ENCODE results near the gene TLCD2. TPM values are rescaled to one million over a fixed set of nuclear protein-coding genes. Genes with fewer than 3 reads are reported as not detected.

TLCD2 gene
- total and polyA plus RNA-seq, 2 of the 13 experiments (the other 11 are each of a cell fraction or from before 2014, with no cell fraction given): 0.90 to 1.1 TPM

GRCh38 chr17:1697681-1698080 is 12.5 kb downstream of the TLCD2 start (continued):
- no peak for TF ChIP-seq THAP9 (CRISPR knock-in tag; IDR thresholded peaks at IDR 0.05; ENCODE audit: borderline replicate concordance)
- TF ChIP-seq KDM3A (CRISPR knock-in tag; IDR thresholded peaks at IDR 0.05; ENCODE audit: low read depth): no peak

- DNase-seq (ENCODE audit: low spot score) (no peak), ATAC-seq (no peak), FAIRE-seq (no peak)
- H3K9ac ChIP-seq (ENCODE audit: insufficient read depth, low read depth, low read length): no peak overlapping the region
- intact Hi-C loops (cut with micrococcal nuclease; ENCODE audit: unreplicated experiment) (no loop called here), in situ Hi-C loops (cut with HindIII; ENCODE audit: extremely low pct_ligation_motif_present, low pct_unique_long_range_greater_than_20kb) (no loop called here)
- no peak overlapping the region for H3K27ac ChIP-seq (ENCODE audit: extremely low read length, insufficient read depth, low read length)
- H3K4me2 ChIP-seq (ENCODE audit: low read depth, low read length): no peak overlapping the region
- H3K9me3 ChIP-seq (ENCODE audit: low read length): no peaks in the 10 kb centered on the region
- H3K79me2 ChIP-seq (ENCODE audit: insufficient read depth, low read length): no peaks in the 10 kb centered on the region
- H2AFZ ChIP-seq (ENCODE audit: low read length): no peak overlapping the region
- 60% methylated on average over 8 of the region's 8 CpGs for WGBS (ENCODE audit: low lambda C conversion rate)
- BruUV-seq (replicated peaks): no TSS peak
- POLR2A ChIA-PET: no interaction called here
- no peaks in the 10 kb centered on the region for H3K36me3 ChIP-seq (replicated peaks in 1 of 2; ENCODE audit: control insufficient read depth in 1 of 2, insufficient read depth in 2 of 2, low read length in 2 of 2)
- H4K20me1 ChIP-seq (ENCODE audit: insufficient read depth, low read length): no peaks in the 10 kb centered on the region
- H3K4me1 ChIP-seq (ENCODE audit: insufficient read depth, low read length): peaks cover 19% of the 10 kb centered on the region
- H3K27me3 ChIP-seq (ENCODE audit: control insufficient read depth in 1 of 2, insufficient read depth in 2 of 2, low read length in 2 of 2): peaks cover 0 to 1% of the 10 kb centered on the region in 2 experiments; a peak in 1 of 5 replicates
- no peak overlapping the region for H3K4me3 ChIP-seq (replicated peaks in 1 of 3; ENCODE audit: insufficient read depth in 1 of 3, low read depth in 2 of 3, low read length in 3 of 3)
- CTCF ChIA-PET (ENCODE audit: low intra/inter-chr PET ratio, low total read pairs): no interaction called here
- TF ChIP-seq SNRNP70 (IDR thresholded peaks at IDR 0.05; ENCODE audit: low read depth, low read length): no peak
- no peak for TF ChIP-seq ZMAT3 (CRISPR knock-in tag; conservative IDR thresholded peaks at IDR 0.05)
Observed at GRCh38 chr17:1695365-1695764, 14.8 kb downstream of the TLCD2 start.

- ChIA-PET POLR2A (no interaction called here), CTCF (ENCODE audit: low intra/inter-chr PET ratio, low total read pairs) (no interaction called here)
- intact Hi-C loops (cut with micrococcal nuclease; ENCODE audit: unreplicated experiment) (no loop called here), in situ Hi-C loops (cut with HindIII; ENCODE audit: extremely low pct_ligation_motif_present, low pct_unique_long_range_greater_than_20kb) (no loop called here)
- no peak for FAIRE-seq
- Histone ChIP-seq H3K79me2 (ENCODE audit: insufficient read depth, low read length) (no peaks in the 10 kb centered on the region), H3K4me2 (ENCODE audit: low read depth, low read length) (no peak overlapping the region), H3K36me3 (replicated peaks in 1 of 2; ENCODE audit: control insufficient read depth in 1 of 2, insufficient read depth in 2 of 2, low read length in 2 of 2) (no peaks in the 10 kb centered on the region), H3K9me3 (ENCODE audit: low read length) (no peaks in the 10 kb centered on the region), H3K27ac (ENCODE audit: extremely low read length, insufficient read depth, low read length) (no peak overlapping the region), H4K20me1 (ENCODE audit: insufficient read depth, low read length) (no peaks in the 10 kb centered on the region), H3K9ac (ENCODE audit: insufficient read depth, low read depth, low read length) (no peak overlapping the region), H2AFZ (ENCODE audit: low read length) (no peak overlapping the region), H3K4me3 (replicated peaks in 1 of 3; ENCODE audit: insufficient read depth in 1 of 3, low read depth in 2 of 3, low read length in 3 of 3) (no peak overlapping the region), H3K27me3 (ENCODE audit: control insufficient read depth in 1 of 2, insufficient read depth in 2 of 2, low read length in 2 of 2) (peaks cover 0 to 1% of the 10 kb centered on the region in 2 experiments; a peak in 1 of 5 replicates), H3K4me1 (ENCODE audit: insufficient read depth, low read length) (peaks cover 11% of the 10 kb centered on the region)
- no TSS peak for BruUV-seq (replicated peaks)
- ATAC-seq: no peak
- DNase-seq (ENCODE audit: low spot score): no peak
- WGBS (ENCODE audit: low lambda C conversion rate): 51% methylated on average over 7 of the region's 7 CpGs
- TF ChIP-seq ELK4 (CRISPR knock-in tag; IDR thresholded peaks at IDR 0.05; ENCODE audit: borderline replicate concordance): no peak
- no peak for TF ChIP-seq TIGD3 (CRISPR knock-in tag; IDR thresholded peaks at IDR 0.05; ENCODE audit: borderline replicate concordance)
- TF ChIP-seq TCF7L2 (IDR thresholded peaks at IDR 0.05; ENCODE audit: low read depth, low read length): no peak
- TF ChIP-seq DMAP1 (CRISPR knock-in tag; IDR thresholded peaks at IDR 0.05): no peak
- no peak for TF ChIP-seq IRX3 (CRISPR knock-in tag; IDR thresholded peaks at IDR 0.05; ENCODE audit: borderline replicate concordance, low read depth)
- no peak for TF ChIP-seq KDM5A (IDR thresholded peaks at IDR 0.05; ENCODE audit: borderline replicate concordance, low read length)
- TF ChIP-seq ZNF749 (CRISPR knock-in tag; IDR thresholded peaks at IDR 0.05; ENCODE audit: borderline replicate concordance): no peak
- TF ChIP-seq IRF2 (CRISPR knock-in tag; IDR thresholded peaks at IDR 0.05): no peak
Observed at GRCh38 chr17:1693339-1693738, 16.8 kb downstream of the TLCD2 start.

Measured in HepG2 (cell line).